Measurements from ENCODE around the gene C11orf65. TPM values are rescaled to one million over a fixed set of nuclear protein-coding genes. Genes with fewer than 3 reads are reported as not detected.
"Not testable (repeated sequence)": the region's sequence is repeated elsewhere in the genome, so short reads cannot be mapped to it uniquely, and the experiment has no call there.

C11orf65 gene
- polyA plus RNA-seq, 1 experiment, result 0.18 TPM

DNA sequence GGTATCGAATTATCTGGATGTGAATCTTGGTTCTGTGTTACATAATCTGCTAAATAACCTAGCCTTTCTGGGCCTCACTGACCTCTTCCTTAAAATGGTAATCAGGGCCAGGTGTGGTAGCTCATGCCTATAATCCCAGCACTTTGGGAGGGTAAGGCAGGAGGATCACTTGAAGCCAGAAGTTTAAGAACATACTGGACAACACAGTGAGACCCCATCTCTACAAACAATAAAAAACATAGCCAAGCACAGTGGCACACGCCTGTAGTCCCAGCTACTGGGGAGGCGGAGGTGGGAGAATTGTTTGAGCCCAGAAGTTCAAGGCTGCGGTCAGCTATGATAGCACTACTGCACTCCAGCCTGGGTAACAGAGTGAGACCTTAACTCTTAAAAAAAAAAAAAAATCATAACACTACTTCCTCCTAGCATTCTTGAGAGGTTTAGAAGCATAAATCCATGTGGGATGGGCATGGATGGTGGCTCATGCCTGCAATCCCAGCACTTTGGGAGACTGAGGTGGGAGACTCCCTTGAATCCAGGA, 72.5 kb downstream of the C11orf65 start:
- Histone ChIP-seq H3K4me3 (ENCODE audit: low read depth, low read length) (no peak overlapping the region), H3K36me3 (ENCODE audit: control insufficient read depth, insufficient read depth, low read length) (no peaks in the 10 kb centered on the region), H3K27me3 (ENCODE audit: control insufficient read depth, insufficient read depth, low read length) (no peaks in the 10 kb centered on the region)
- TF ChIP-seq, protein P1, sequence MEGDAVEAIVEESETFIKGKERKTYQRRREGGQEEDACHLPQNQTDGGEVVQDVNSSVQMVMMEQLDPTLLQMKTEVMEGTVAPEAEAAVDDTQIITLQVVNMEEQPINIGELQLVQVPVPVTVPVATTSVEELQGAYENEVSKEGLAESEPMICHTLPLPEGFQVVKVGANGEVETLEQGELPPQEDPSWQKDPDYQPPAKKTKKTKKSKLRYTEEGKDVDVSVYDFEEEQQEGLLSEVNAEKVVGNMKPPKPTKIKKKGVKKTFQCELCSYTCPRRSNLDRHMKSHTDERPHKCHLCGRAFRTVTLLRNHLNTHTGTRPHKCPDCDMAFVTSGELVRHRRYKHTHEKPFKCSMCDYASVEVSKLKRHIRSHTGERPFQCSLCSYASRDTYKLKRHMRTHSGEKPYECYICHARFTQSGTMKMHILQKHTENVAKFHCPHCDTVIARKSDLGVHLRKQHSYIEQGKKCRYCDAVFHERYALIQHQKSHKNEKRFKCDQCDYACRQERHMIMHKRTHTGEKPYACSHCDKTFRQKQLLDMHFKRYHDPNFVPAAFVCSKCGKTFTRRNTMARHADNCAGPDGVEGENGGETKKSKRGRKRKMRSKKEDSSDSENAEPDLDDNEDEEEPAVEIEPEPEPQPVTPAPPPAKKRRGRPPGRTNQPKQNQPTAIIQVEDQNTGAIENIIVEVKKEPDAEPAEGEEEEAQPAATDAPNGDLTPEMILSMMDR (IDR thresholded peaks at IDR 0.05; ENCODE audit: insufficient read depth, low read depth, low read length), result no peak
- ChIA-PET CTCF (no interaction called here), POLR2A (no interaction called here)
- DNase-seq (ENCODE audit: low read depth), result no peak

DNA sequence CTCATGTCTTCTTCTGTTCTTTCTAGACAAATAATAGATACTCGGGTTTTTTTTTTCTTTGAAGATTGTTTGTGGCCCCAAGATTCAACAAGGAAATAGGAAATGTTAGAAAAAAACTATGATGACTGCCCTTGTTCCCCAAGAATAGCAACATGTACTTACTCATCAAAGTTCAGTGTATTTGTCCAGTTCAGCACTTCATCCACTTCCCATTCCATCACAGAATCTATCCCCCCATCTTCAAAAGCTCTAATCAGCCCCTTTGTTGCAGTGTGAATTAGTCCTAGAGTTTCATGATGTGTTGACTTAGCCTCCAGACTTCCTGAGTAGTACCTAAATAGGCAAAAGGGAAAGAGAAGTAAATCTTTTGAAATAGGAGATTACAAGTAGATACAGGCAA, 74.3 kb downstream of the C11orf65 start:
- ChIA-PET CTCF (no interaction called here), POLR2A (no interaction called here)
- no peak overlapping the region for H3K4me3 ChIP-seq (ENCODE audit: low read depth, low read length)
- TF ChIP-seq, protein P1 (IDR thresholded peaks at IDR 0.05; ENCODE audit: insufficient read depth, low read depth, low read length), result no peak
- no peaks in the 10 kb centered on the region for H3K27me3 ChIP-seq (ENCODE audit: control insufficient read depth, insufficient read depth, low read length)
- no peak for DNase-seq (ENCODE audit: low read depth)
- H3K36me3 ChIP-seq (ENCODE audit: control insufficient read depth, insufficient read depth, low read length), result no peaks in the 10 kb centered on the region

DNA sequence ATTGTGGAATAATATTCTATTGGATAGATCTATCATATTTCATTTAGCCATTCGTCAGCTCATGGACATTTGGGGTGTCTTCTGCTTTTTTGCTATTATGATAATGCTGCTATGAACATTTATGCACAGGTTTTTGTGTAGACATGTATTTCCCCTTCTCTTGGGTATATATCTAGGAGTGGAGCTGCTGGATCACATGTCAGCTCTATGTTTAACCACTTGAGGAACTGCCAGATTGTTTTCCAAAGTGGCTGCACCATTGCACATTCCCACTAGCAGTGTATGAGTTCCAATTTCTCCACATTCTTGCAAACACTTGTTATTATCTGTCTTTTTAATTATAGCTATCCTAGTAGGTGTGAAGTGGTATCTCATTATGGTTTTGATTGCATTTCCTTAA, 75.0 kb downstream of the C11orf65 start:
- DNase-seq (ENCODE audit: low read depth), result no peak
- ChIA-PET POLR2A (no interaction called here), CTCF (no interaction called here)
- Histone ChIP-seq H3K4me3 (ENCODE audit: low read depth, low read length) (no peak overlapping the region), H3K27me3 (ENCODE audit: control insufficient read depth, insufficient read depth, low read length) (no peaks in the 10 kb centered on the region), H3K36me3 (ENCODE audit: control insufficient read depth, insufficient read depth, low read length) (no peaks in the 10 kb centered on the region)
- TF ChIP-seq, protein P1 (IDR thresholded peaks at IDR 0.05; ENCODE audit: insufficient read depth, low read depth, low read length), result no peak

DNA sequence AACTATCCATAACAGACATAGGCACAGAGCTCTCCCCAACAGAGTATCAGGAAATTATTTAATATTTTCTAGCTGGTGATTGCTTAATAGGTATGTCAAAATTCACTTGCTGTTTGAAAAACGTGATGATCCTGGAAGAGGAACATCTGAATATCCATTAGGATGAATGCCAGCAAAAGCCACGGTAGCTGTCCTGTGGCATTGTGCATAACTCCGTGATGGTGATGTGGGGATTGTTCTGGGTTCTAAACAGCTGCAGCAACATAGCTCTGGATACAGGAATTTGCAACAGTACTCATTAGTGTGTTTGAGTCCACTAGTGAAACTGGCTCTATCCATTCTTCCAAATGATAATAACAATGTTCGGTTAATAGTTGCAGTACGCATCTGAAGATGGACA, 78.8 kb downstream of the C11orf65 start:
- DNase-seq (ENCODE audit: low read depth), result no peak
- POLR2A ChIA-PET, result no interaction called here
- no peak overlapping the region for H3K4me3 ChIP-seq (ENCODE audit: low read depth, low read length)
- CTCF ChIA-PET, result no interaction called here
- H3K36me3 ChIP-seq (ENCODE audit: control insufficient read depth, insufficient read depth, low read length), result no peaks in the 10 kb centered on the region
- TF ChIP-seq, protein P1 (IDR thresholded peaks at IDR 0.05; ENCODE audit: insufficient read depth, low read depth, low read length), result no peak
- no peaks in the 10 kb centered on the region for H3K27me3 ChIP-seq (ENCODE audit: control insufficient read depth, insufficient read depth, low read length)

DNA sequence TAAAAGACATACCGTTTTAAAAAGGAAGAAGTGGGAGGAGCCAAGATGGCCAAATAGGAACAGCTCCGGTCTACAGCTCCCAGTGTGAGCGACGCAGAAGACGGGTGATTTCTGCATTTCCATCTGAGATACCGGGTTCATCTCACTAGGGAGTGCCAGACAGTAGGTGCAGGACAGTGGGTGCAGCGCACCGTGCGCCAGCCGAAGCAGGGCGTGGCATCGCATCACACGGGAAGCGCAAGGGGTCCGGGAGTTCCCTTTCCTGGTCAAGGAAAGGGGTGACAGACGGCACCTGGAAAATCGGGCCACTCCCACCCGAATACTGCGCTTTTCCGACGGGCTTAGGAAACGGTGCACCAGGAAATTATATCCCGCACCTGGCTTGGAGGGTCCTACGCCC, 93.8 kb downstream of the C11orf65 start:
- DNase-seq (ENCODE audit: low read depth); H3K4me3 ChIP-seq (ENCODE audit: low read depth, low read length); CTCF ChIA-PET; POLR2A ChIA-PET; H3K27me3 ChIP-seq (ENCODE audit: control insufficient read depth, insufficient read depth, low read length); H3K36me3 ChIP-seq (ENCODE audit: control insufficient read depth, insufficient read depth, low read length): not testable (repeated sequence)

DNA sequence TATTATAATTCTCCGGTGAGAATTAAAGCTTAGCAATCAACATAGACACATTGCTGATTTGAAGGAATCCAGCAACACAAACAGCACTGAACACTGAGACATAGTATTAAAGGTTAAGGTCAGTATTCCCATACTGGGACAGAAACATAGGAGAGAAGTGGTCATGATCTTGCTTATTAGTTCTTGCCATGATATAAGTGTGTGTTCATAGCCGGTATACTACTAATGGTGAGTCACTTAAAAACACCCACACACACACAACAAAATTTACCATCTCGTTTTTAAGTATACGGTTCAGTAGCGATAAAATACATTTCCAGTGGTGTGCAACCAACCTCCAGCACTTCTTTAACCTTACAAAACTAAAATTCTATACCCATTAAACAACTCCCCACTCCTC, 96.3 kb downstream of the C11orf65 start:
- TF ChIP-seq, protein P1 (IDR thresholded peaks at IDR 0.05; ENCODE audit: insufficient read depth, low read depth, low read length), result no peak
- POLR2A ChIA-PET, result no interaction called here
- H3K36me3 ChIP-seq (ENCODE audit: control insufficient read depth, insufficient read depth, low read length), result no peaks in the 10 kb centered on the region
- CTCF ChIA-PET, result no interaction called here
- DNase-seq (ENCODE audit: low read depth), result no peak
- H3K4me3 ChIP-seq (ENCODE audit: low read depth, low read length), result no peak overlapping the region
- no peaks in the 10 kb centered on the region for H3K27me3 ChIP-seq (ENCODE audit: control insufficient read depth, insufficient read depth, low read length)
